ENCODE data around the gene CDR2. TPM values are rescaled to one million over a fixed set of nuclear protein-coding genes. Genes with fewer than 3 reads are reported as not detected.

CDR2 gene
- total and polyA plus RNA-seq, 9 of the 15 experiments (the other 6 are each of a cell fraction or from before 2014, with no cell fraction given) = 4.6 to 30.3 (median 19.9) TPM

DNA sequence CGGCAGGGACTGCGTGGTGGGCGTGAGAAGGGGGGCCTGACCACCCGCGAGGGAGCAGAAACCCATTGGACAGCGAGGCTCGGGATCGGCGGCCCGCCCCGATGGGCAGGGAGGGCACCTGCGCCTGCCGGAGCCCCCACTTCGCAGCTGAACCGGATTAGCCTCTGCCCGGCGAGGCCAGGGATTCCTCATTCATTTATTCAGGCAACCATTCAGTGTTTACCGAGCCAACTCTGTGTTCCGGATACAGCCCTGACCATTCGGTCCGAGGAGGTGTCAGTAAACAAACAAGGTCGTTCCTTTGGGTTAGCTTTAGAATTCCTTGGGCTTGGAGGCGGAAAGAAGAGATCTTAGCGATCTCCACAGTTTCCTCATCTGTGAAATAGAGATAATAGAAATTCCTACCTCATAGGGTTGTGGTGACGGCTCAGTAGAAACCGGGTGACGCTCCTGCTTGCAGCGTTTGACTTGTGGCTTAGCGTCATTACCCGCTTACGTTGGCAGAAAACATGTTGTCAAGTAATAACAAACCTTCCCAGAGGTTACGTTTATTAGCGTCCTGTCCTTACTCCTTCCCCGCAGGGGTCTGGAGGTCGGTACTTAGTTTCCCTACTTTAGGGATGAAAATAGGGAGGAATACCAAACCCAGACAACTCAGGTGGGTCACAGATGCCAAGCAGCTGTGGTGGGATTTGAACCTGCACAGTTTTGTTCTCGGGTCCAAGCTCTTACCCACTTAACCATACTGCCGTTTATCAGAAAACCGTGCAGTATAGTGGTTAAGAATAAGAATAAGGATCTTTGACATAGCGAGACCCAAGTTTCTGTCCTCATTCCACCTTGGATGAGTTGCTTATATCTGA is 76.3 kb downstream of the CDR2 start (continued):
- TF ChIP-seq, protein P1, sequence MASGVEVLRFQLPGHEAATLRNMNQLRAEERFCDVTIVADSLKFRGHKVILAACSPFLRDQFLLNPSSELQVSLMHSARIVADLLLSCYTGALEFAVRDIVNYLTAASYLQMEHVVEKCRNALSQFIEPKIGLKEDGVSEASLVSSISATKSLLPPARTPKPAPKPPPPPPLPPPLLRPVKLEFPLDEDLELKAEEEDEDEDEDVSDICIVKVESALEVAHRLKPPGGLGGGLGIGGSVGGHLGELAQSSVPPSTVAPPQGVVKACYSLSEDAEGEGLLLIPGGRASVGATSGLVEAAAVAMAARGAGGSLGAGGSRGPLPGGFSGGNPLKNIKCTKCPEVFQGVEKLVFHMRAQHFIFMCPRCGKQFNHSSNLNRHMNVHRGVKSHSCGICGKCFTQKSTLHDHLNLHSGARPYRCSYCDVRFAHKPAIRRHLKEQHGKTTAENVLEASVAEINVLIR (CRISPR knock-in tag; IDR thresholded peaks at IDR 0.05) = peak; percentile 85
- TF ChIP-seq, protein P2, sequence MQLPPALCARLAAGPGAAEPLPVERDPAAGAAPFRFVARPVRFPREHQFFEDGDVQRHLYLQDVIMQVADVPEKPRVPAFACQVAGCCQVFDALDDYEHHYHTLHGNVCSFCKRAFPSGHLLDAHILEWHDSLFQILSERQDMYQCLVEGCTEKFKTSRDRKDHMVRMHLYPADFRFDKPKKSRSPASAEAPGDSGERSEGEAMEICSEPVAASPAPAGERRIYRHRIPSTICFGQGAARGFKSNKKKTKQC (CRISPR knock-in tag; IDR thresholded peaks at IDR 0.05) = no peak
- TF ChIP-seq ZNF589 (CRISPR knock-in tag; IDR thresholded peaks at IDR 0.05; ENCODE audit: low read depth) (0 out of 2 replicates have a peak, but pooled peaks have one; percentile 10), YBX1 (IDR thresholded peaks at IDR 0.05) (no peak), ZNF24 (IDR thresholded peaks at IDR 0.05) (peak; percentile 91), ATF7 (IDR thresholded peaks at IDR 0.05) (peak; percentile 62; the same call in 1 of the 2 replicates), NRF1 (conservative IDR thresholded peaks at IDR 0.05 in 1 of 2, IDR thresholded peaks at IDR 0.05 in 1 of 2) (no peak), CBX2 (IDR thresholded peaks at IDR 0.05; ENCODE audit: insufficient read depth, low read length, poor library complexity, severe bottlenecking) (no peak)
- TF ChIP-seq, protein P3, sequence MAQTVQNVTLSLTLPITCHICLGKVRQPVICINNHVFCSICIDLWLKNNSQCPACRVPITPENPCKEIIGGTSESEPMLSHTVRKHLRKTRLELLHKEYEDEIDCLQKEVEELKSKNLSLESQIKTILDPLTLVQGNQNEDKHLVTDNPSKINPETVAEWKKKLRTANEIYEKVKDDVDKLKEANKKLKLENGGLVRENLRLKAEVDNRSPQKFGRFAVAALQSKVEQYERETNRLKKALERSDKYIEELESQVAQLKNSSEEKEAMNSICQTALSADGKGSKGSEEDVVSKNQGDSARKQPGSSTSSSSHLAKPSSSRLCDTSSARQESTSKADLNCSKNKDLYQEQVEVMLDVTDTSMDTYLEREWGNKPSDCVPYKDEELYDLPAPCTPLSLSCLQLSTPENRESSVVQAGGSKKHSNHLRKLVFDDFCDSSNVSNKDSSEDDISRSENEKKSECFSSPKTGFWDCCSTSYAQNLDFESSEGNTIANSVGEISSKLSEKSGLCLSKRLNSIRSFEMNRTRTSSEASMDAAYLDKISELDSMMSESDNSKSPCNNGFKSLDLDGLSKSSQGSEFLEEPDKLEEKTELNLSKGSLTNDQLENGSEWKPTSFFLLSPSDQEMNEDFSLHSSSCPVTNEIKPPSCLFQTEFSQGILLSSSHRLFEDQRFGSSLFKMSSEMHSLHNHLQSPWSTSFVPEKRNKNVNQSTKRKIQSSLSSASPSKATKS (CRISPR knock-in tag; IDR thresholded peaks at IDR 0.05) = no peak
- TF ChIP-seq, protein P4, sequence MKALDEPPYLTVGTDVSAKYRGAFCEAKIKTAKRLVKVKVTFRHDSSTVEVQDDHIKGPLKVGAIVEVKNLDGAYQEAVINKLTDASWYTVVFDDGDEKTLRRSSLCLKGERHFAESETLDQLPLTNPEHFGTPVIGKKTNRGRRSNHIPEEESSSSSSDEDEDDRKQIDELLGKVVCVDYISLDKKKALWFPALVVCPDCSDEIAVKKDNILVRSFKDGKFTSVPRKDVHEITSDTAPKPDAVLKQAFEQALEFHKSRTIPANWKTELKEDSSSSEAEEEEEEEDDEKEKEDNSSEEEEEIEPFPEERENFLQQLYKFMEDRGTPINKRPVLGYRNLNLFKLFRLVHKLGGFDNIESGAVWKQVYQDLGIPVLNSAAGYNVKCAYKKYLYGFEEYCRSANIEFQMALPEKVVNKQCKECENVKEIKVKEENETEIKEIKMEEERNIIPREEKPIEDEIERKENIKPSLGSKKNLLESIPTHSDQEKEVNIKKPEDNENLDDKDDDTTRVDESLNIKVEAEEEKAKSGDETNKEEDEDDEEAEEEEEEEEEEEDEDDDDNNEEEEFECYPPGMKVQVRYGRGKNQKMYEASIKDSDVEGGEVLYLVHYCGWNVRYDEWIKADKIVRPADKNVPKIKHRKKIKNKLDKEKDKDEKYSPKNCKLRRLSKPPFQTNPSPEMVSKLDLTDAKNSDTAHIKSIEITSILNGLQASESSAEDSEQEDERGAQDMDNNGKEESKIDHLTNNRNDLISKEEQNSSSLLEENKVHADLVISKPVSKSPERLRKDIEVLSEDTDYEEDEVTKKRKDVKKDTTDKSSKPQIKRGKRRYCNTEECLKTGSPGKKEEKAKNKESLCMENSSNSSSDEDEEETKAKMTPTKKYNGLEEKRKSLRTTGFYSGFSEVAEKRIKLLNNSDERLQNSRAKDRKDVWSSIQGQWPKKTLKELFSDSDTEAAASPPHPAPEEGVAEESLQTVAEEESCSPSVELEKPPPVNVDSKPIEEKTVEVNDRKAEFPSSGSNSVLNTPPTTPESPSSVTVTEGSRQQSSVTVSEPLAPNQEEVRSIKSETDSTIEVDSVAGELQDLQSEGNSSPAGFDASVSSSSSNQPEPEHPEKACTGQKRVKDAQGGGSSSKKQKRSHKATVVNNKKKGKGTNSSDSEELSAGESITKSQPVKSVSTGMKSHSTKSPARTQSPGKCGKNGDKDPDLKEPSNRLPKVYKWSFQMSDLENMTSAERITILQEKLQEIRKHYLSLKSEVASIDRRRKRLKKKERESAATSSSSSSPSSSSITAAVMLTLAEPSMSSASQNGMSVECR (CRISPR knock-in tag; IDR thresholded peaks at IDR 0.05) = no peak
- TF ChIP-seq, protein P5, sequence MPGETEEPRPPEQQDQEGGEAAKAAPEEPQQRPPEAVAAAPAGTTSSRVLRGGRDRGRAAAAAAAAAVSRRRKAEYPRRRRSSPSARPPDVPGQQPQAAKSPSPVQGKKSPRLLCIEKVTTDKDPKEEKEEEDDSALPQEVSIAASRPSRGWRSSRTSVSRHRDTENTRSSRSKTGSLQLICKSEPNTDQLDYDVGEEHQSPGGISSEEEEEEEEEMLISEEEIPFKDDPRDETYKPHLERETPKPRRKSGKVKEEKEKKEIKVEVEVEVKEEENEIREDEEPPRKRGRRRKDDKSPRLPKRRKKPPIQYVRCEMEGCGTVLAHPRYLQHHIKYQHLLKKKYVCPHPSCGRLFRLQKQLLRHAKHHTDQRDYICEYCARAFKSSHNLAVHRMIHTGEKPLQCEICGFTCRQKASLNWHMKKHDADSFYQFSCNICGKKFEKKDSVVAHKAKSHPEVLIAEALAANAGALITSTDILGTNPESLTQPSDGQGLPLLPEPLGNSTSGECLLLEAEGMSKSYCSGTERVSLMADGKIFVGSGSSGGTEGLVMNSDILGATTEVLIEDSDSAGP (CRISPR knock-in tag; IDR thresholded peaks at IDR 0.05) = no peak
- TF ChIP-seq, protein P6, sequence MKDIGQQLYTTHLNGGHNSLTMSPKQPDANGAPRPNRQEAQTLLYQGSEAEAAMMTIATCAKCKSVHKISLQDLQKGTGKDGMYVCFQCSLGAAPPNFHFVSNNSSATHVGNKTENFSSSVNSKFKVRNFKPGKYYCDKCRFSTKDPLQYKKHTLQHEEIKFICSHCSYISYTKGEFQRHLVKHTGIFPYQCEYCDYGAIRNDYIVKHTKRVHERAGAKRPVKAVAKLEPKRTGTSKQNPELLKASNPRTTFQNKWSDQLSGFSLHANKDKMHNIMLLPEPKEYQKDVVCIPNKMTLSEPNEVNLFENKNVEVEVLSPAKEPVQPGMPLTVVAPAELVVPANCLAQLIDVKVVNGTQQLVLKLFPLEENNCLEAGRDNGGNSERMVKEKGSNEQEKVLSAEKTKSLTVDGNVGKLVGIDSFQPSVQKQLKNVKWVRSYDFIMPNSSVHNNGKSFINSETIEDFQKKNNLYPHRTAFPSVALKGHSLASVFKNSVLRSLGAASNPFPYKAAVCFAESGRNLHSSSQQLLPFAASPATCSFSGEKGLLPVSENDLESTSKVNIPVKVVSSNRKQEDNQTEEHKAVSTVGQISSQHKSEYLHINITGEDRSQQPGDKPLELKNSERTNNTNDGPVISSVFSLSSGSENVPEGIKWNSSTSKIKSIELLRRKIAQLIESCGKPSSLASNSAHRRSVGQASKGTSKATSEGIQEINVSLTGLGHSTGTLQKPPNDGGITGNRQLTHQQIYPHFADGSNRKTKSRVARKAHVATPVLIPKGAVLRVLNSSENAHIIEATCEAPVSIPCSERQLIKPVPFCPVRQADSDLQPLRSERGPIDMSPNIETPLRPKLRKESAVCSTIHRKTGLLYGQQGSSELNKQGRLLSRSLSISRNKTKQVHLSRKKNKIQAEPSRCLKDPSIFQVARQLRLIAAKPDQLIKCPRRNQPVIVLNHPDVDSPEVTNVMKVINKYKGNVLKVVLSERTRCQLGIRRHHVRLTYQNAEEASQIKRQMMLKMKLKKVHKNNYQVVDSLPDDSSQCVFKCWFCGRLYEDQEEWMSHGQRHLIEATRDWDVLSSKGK (CRISPR knock-in tag; IDR thresholded peaks at IDR 0.05) = 0 out of 2 replicates have a peak, but pooled peaks have one; percentile 68
